Stimulated activated CD8-positive, alpha-beta memory T cell treated with anti-CD3 and anti-CD28 coated beads, Interleukin-12 subunit alpha, Interleukin-12 subunit beta, amount 100 ng/mL, for 24 hours (primary cell): ENCODE measurements around the gene SRSF11.
"Not testable (repeated sequence)": the region's sequence is repeated elsewhere in the genome, so short reads cannot be mapped to it uniquely, and the experiment has no call there.

Experiments used
- DNase-seq: peaks from one replicate; pipeline ENCODE4 v3.0.0-alpha.2; 2020; ENCODE audit errors: extremely low read depth

SRSF11 gene

GRCh38 chr1:70221238-70222121 is at the start of gene SRSF11:
Gene SRSF11, plus strand, starts transcription at chr1:70221380. Its CDS starts 257 bp downstream, at chr1:70221637.
- DNase-seq, result peak; percentile 95

GRCh38 chr1:70171512-70171911 is 49.7 kb upstream of the SRSF11 start:
- DNase-seq, result no peak

- DNase-seq, result not testable (repeated sequence)
These were observed 36.0 kb upstream of the SRSF11 start for GRCh38 chr1:70185181-70185580.

- DNase-seq, result no peak
These were observed 32.7 kb upstream of the SRSF11 start for GRCh38 chr1:70188522-70188921.

- no peak for DNase-seq
These were observed 31.0 kb upstream of the SRSF11 start for GRCh38 chr1:70190180-70190579.

- DNase-seq, result not testable (repeated sequence)
These were observed 28.7 kb upstream of the SRSF11 start for GRCh38 chr1:70192446-70192845.

- no peak for DNase-seq
These were observed 26.6 kb upstream of the SRSF11 start for GRCh38 chr1:70194601-70195000.

- no peak for DNase-seq
These were observed 25.8 kb upstream of the SRSF11 start for GRCh38 chr1:70195342-70195741.

GRCh38 chr1:70196333-70196732 is 24.8 kb upstream of the SRSF11 start:
- no peak for DNase-seq

GRCh38 chr1:70200065-70200464 is 21.1 kb upstream of the SRSF11 start:
- DNase-seq, result no peak

- no peak for DNase-seq
These were observed 18.9 kb upstream of the SRSF11 start for GRCh38 chr1:70202173-70202758.

GRCh38 chr1:70204139-70204538 is 17.0 kb upstream of the SRSF11 start:
- DNase-seq, result no peak

- no peak for DNase-seq
These were observed 16.6 kb upstream of the SRSF11 start for GRCh38 chr1:70204600-70204999.

- DNase-seq, result no peak
These were observed 16.1 kb upstream of the SRSF11 start for GRCh38 chr1:70205071-70205433.

- DNase-seq, result peak; percentile 86
These were observed 15.6 kb upstream of the SRSF11 start, which contains the start of gene LRRC40 for GRCh38 chr1:70205434-70206118. Gene LRRC40, minus strand, starts transcription at chr1:70205579. Its CDS starts 39 bp downstream, at chr1:70205540.

- DNase-seq, result not testable (repeated sequence)
These were observed 14.3 kb upstream of the SRSF11 start for GRCh38 chr1:70206833-70207232.

GRCh38 chr1:70207492-70207891 is 13.7 kb upstream of the SRSF11 start:
- DNase-seq, result no peak

- no peak for DNase-seq
These were observed 12.9 kb upstream of the SRSF11 start for GRCh38 chr1:70208292-70208691.

- DNase-seq, result no peak
These were observed 10.4 kb upstream of the SRSF11 start for GRCh38 chr1:70210820-70211219.

GRCh38 chr1:70211541-70211940 is 9.6 kb upstream of the SRSF11 start:
- DNase-seq, result no peak

- no peak for DNase-seq
These were observed 1.2 kb upstream of the SRSF11 start for GRCh38 chr1:70220015-70220414.

GRCh38 chr1:70220517-70221237 is 503 bp upstream of the SRSF11 start:
- DNase-seq, result no peak
